ENCODE measurements around the gene SPINT1. TPM values are rescaled to one million over a fixed set of nuclear protein-coding genes. Genes with fewer than 3 reads are reported as not detected.

SPINT1 gene, protein sequence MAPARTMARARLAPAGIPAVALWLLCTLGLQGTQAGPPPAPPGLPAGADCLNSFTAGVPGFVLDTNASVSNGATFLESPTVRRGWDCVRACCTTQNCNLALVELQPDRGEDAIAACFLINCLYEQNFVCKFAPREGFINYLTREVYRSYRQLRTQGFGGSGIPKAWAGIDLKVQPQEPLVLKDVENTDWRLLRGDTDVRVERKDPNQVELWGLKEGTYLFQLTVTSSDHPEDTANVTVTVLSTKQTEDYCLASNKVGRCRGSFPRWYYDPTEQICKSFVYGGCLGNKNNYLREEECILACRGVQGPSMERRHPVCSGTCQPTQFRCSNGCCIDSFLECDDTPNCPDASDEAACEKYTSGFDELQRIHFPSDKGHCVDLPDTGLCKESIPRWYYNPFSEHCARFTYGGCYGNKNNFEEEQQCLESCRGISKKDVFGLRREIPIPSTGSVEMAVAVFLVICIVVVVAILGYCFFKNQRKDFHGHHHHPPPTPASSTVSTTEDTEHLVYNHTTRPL
- 1.6 and 2.5 TPM in 2 replicates for total RNA-seq (2014; rRNA removed; shearing (Covaris generic))

GRCh38 chr15:40843885-40844695 is at the start of gene SPINT1:
Gene SPINT1, plus strand, starts transcription at chr15:40844048. Its CDS starts 507 bp downstream, at chr15:40844555.

GRCh38 chr15:40807028-40807887 is 36.6 kb upstream of the SPINT1 start, which contains the start of the genes DNAJC17 and ZFYVE19:
Gene DNAJC17, minus strand, starts transcription at chr15:40807473. Its CDS starts 27 bp downstream, at chr15:40807446.
Gene ZFYVE19, plus strand, starts transcription at chr15:40807089. Its CDS starts 501 bp downstream, at chr15:40807590.

DNA sequence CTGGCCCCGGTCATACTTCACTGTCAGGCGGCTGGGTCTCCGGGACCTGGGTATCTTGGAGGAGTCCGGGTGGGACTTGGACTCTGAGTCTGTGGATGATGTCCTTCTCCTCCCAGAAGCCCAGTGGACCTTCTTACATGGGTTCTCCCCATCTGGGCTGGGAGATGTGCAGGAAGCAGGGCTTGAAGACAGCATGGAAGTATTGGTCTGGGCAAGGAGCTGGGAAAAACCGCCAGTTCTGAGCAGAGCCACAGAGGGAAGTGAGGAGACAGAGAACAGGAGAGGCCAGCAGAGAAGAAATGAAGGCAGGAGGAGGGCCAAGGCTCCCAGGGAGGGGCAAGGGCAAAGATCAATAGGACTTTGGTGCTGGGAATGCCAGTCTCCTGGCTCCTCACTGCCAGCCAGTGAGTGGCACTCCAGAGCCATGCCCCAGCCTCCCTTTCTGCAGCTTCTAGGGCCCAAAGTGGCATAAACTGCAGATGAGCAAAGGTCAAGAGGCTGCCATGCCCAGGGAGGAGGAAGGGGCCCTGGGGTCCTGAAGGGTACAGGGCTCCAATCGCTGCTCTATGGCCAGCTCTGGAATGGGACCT is 15.3 kb upstream of the SPINT1 start, which contains the start of gene PPP1R14D:
Gene PPP1R14D (minus strand): TSS at position 262 of the 590 bp plus-strand sequence. CDS start 67 bp downstream, at position 195.

GRCh38 chr15:40873694-40874561 is 30.1 kb downstream of the SPINT1 start, which contains the start of gene RHOV:
Gene RHOV, minus strand, starts transcription at chr15:40874234. Its CDS starts 95 bp downstream, at chr15:40874139.

DNA sequence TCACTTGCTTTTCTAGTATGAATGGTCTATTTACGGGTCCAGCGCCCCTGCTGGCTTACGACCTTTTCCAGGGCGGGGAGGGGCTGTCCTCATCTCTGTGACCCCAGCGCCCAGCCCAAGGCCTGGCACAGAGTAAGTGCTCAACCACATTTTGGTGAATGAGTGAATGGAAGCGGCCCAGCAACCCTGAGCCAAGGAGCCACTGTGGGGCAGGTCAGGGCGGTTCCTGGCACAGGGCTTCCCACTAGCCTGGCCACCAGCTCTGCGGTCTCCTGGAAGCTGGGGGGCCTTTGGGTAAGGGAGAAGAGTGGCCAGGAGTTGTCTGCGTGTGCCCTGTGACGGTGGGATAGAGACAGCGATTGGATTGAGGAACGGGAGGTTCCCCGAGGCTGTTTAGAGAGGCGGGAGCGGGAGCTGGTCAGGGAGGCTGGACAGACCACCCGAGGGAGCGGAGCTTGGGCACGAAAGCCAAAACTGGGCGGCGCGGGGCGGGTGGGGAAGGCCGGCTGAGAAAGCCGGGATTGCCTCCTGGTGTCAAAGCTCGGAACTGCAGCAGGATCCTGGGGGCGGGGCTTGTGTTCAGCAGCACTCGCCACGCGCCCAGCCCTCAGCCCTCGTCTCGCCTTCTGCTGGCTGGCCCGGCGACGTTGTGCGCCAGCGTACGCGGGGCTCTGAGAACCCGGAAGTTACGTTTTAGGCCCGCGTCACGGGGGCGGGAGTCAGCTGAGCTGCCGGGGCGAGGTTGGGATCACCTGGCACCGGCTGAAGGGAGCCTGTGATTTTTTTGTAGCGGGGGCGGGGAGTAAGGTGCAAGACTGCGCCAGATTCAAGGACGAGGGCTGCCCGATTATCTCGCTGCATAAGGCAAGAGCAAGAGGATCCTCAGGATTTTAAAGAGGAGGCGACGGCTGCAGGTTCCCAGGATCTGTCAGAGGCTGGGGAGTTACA is 50.2 kb downstream of the SPINT1 start, which contains the start of gene VPS18:
Gene VPS18 (plus strand): TSS at position 718 of the 948 bp plus-strand sequence. CDS start 319 bp downstream, outside the sequence.

Small RNA genes lying within 50 kb of the gene (small RNA-seq; reads per million reads assigned to genes)
- gene AC025166.1: not detected

Other genes starting within 250 kb of the SPINT1 start
- 25.2 and 26.9 TPM in 2 replicates for gene KNL1, start 249.8 kb upstream of the SPINT1 start, total RNA-seq (2014; rRNA removed; shearing (Covaris generic))
- 28.1 and 29.8 TPM in 2 replicates for gene RAD51, start 148.9 kb upstream of the SPINT1 start, total RNA-seq (2014; rRNA removed; shearing (Covaris generic))
- 20.3 and 23.7 TPM in 2 replicates for gene RMDN3, start 88.8 kb upstream of the SPINT1 start, total RNA-seq (2014; rRNA removed; shearing (Covaris generic))
- 29.0 and 31.7 TPM in 2 replicates for gene GCHFR, start 80.0 kb upstream of the SPINT1 start, total RNA-seq (2014; rRNA removed; shearing (Covaris generic))
- gene C15orf62, start 74.1 kb upstream of the SPINT1 start, total RNA-seq (2014; rRNA removed; shearing (Covaris generic)): 0.49 and 0.88 TPM in 2 replicates
- 26.9 and 28.2 TPM in 2 replicates for gene ZFYVE19, start 37.0 kb upstream of the SPINT1 start, total RNA-seq (2014; rRNA removed; shearing (Covaris generic))
- gene DNAJC17, start 36.6 kb upstream of the SPINT1 start, total RNA-seq (2014; rRNA removed; shearing (Covaris generic)): 61.7 and 79.5 TPM in 2 replicates
- gene PPP1R14D, start 15.3 kb upstream of the SPINT1 start, total RNA-seq (2014; rRNA removed; shearing (Covaris generic)): not detected in 2 replicates
- 3.7 and 5.9 TPM in 2 replicates for gene RHOV, start 30.2 kb downstream of the SPINT1 start, total RNA-seq (2014; rRNA removed; shearing (Covaris generic))
- 23.5 and 29.8 TPM in 2 replicates for gene VPS18, start 50.4 kb downstream of the SPINT1 start, total RNA-seq (2014; rRNA removed; shearing (Covaris generic))
- gene DLL4, start 85.3 kb downstream of the SPINT1 start, total RNA-seq (2014; rRNA removed; shearing (Covaris generic)): 0.21 TPM in 1 of 2 replicates, not detected in the other
- gene CHAC1, start 109.4 kb downstream of the SPINT1 start, total RNA-seq (2014; rRNA removed; shearing (Covaris generic)): 52.0 and 66.8 TPM in 2 replicates

Data from A375 (cell line).